ENCODE data around the gene LNX1.

- TF ChIP-seq CTCF (IDR thresholded peaks at IDR 0.05 in 2 of 3, conservative IDR thresholded peaks at IDR 0.05 in 1 of 3; ENCODE audit: control insufficient read depth in 2 of 3, extremely low read depth in 1 of 3, insufficient read depth in 1 of 3, low read depth in 3 of 3, low read length in 3 of 3) (no peak), GABPA (IDR thresholded peaks at IDR 0.05; ENCODE audit: low read depth) (no peak), E4F1 (IDR thresholded peaks at IDR 0.05; ENCODE audit: borderline replicate concordance, partially characterized antibody) (no peak)
These were observed 101.9 kb downstream of the LNX1 start for GRCh38 chr4:53489279-53489889.

All from GM12878 (cell line).